Cerebellar cortex (tissue), 1 donor: ENCODE data around the gene PSD2.
A peak's percentile ranks its signal among the peaks of the same experiment; 100 is the strongest.

Experiments
- DNase-seq: peaks from one replicate; pipeline ENCODE4 v3.0.0-alpha.2; 2015; ENCODE audit warnings: low spot score

Gene PSD2

GRCh38 chr5:139811274-139811607 lies 15.6 kb downstream of the PSD2 start:
- no peak for DNase-seq

DNA sequence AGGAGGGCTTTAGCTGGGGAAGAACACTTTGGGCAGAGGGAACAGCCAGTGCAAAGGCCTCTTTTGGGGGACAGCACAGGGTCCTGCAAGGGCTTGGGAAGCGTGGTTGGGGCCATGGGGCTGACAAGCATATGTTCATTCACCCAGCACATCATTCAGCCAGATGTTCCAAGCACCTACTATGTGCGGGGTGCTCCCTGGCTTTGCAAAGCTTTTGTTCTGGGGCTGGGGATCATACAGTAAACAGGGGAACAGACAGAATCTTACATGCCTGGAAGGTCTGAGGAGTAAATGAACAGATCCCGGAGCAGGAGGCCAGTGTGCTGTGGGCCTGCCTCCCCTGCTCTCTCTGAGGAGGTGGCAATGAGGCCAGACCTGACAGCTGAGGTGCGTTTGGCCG lies 16.7 kb downstream of the PSD2 start:
- DNase-seq = no peak

- DNase-seq = no peak
Measured at GRCh38 chr5:139812836-139813805, 17.5 kb downstream of the PSD2 start.

GRCh38 chr5:139814191-139814601 lies 18.6 kb downstream of the PSD2 start:
- DNase-seq = no peak

- no peak for DNase-seq
Measured at GRCh38 chr5:139814704-139815280, 19.2 kb downstream of the PSD2 start.

DNA sequence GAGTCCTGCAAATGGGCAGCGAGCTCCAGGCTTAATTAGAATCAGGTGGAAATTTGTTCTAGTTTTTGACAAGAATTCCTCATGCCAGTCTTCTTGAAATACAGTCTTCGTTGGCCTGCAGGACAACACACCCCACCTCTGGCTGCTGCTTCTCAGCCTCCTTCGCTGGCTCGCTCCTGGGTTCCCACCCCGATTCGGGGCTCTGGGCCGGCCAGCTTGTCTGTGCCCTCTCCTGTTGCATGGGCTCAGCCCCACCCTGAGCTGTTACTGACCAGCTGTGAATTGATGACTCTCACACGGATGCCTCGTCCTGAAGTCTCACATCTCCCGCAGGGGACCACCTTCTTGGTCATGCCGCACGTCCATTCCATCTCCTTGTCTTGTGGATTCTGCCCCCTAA lies 21.0 kb downstream of the PSD2 start:
- DNase-seq = no peak

- DNase-seq = no peak
Measured at GRCh38 chr5:139817362-139817761, 21.8 kb downstream of the PSD2 start.

GRCh38 chr5:139817970-139818369 lies 22.4 kb downstream of the PSD2 start:
- DNase-seq = no peak

DNA sequence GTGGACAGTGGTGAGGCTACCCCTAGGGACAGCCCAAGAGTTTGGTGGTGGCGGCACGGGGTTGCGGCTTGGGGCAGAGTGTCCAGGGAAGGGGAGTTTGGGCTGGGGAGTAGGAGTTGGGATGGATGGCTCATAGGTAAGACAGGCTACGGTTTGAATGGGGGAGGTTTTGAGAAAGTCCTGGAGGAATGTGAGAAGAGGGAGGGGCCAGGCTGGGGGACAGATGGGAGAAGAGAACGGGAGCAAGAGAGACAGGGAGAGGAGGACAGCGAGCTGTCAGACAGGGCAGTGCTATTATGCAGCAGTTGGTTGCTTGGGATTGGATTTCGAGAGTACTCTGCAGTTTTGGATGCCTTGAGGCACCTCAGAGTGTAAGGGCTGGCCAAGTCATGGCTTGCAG lies 24.5 kb downstream of the PSD2 start:
- DNase-seq = no peak

GRCh38 chr5:139820606-139821005 lies 25.0 kb downstream of the PSD2 start:
- DNase-seq = no peak

- no peak for DNase-seq
Measured at GRCh38 chr5:139821806-139822552, 26.4 kb downstream of the PSD2 start.

- DNase-seq = no peak
Measured at GRCh38 chr5:139822553-139823425, 27.2 kb downstream of the PSD2 start.

GRCh38 chr5:139823757-139824355 lies 28.2 kb downstream of the PSD2 start:
- DNase-seq = no peak

DNA sequence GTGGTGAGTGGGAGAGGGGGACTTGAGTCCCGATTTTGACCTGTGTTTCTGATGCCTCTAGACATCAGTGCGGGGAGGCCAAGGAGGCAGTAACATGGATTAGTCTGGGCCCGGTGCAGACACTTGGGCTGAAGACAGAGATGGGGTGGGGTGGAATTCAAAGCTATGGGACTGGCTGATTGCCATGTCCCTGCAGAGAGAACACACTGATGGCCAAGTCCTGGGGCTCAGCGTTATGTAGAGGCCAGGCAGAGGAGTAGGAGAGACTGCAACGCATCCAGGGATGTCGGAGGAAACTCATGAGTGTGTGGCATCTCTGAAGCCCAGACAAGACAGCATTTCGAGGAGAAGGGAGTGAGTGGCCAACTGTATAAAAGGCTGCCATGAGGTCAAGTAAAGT lies 30.1 kb downstream of the PSD2 start:
- peak; percentile 33 for DNase-seq

- DNase-seq = no peak
Measured at GRCh38 chr5:139828207-139828895, 32.7 kb downstream of the PSD2 start.

- no peak for DNase-seq
Measured at GRCh38 chr5:139829471-139829870, 33.9 kb downstream of the PSD2 start.

GRCh38 chr5:139831624-139832023 lies 36.0 kb downstream of the PSD2 start:
- DNase-seq = no peak

GRCh38 chr5:139833525-139833924 lies 37.9 kb downstream of the PSD2 start:
- no peak for DNase-seq

DNA sequence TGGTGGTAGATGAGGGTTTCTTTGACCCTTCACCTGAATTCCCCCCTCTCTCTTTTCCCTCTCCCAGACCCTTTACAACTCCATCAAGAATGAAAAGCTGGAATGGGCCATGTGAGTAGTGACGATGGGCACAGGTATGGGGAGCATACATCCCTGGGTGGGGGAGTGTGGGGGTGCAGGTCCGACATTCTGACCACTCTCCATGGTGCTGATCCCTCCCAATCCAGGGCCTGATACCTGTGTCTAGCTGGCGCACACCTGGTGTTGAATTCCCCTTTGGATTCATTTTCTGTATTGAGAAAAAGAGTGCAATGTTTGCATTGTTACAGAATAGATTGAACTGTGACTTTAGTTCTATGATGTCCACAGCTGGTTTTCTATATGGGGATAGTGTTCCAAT lies 40.0 kb downstream of the PSD2 start:
- DNase-seq = no peak

- no peak for DNase-seq
Measured at GRCh38 chr5:139836469-139837208, 41.0 kb downstream of the PSD2 start.
